Erythroblast (primary cell): Measurements from ENCODE around the gene SHISA8.

ENCODE experiments used
- GATA1 ChIP-seq: IDR thresholded peaks from 2 replicates; pipeline ENCODE4 v1.6.1; 2011; ENCODE audit warnings: low read depth, mild to moderate bottlenecking, control low read depth, low read length, moderate library complexity
- POLR2A ChIP-seq: IDR thresholded peaks from 2 replicates; pipeline ENCODE4 v1.6.1; 2011; ENCODE audit warnings: mild to moderate bottlenecking, low read length

DNA sequence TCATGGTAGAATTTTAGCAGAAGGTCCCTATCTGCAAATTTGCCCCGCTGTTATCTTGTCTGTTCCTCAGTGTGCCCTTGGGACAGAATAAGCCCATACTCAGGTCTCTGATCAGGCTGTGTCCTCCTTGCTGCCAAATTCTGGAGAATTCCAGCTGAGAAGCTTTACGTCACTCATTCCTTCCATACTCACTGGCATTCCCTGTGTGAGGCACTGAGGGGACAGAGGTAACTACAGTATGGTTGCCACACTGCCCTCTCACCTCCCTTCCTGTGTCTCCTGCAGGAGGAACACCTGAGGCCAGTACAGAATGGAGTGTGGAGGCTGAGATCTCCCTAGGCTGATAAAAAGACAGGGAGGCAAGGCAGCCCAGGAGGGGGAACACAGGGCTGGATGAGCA lies 31.5 kb downstream of the SHISA8 start:
- TF ChIP-seq POLR2A: no peak
- TF ChIP-seq GATA1: no peak
